Right lobe of liver (tissue), 4 donors: ENCODE data around the gene GAS5.
"Not testable (repeated sequence)": the region's sequence is repeated elsewhere in the genome, so short reads cannot be mapped to it uniquely, and the experiment has no call there.

ENCODE experiments used
- POLR2A ChIP-seq: fragments of 450-650 bp; IDR thresholded peaks from one replicate; pipeline ENCODE4 v1.6.1; 2017; ENCODE audit warnings: antibody characterized with exemption, mild to moderate bottlenecking
- TF ChIP-seq, protein P1 (sequence below), 4 donors: fragments of 200-600 bp in 3 of 4; fragments of 450-650 bp in 1 of 4; IDR thresholded peaks; one replicate each; pipeline versions ENCODE4 v1.5.1 to v1.8.0; 2016 to 2022; ENCODE audit warnings: antibody characterized with exemption in 4 of 4, mild to moderate bottlenecking in 2 of 4
- donor health status: DM: no; HTN: no; CAD: no.
- donor health status: DM: no; HTN: no; CAD: no.
- donor health status: DM: no; HTN: yes; CAD: no.

DNA sequence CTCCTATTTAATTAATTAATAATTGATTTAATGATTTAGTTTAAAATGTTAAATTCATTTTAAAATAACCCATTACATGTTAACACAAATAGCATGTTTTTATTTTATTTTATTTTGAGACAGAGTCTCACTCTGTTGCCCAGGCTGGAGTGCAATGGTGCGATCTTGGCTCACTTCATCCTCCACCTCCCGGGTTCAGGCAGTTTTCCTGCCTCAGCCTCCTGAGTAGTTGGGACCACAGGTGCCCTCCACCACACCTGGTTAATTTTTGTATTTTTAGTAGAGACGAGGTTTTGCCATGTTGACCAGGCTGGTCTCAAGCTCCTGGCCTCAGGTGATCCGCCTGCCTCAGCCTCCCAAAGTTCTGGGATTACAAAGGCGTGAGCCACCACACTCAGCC, 8.2 kb downstream of the GAS5 start:
- TF ChIP-seq, protein P1, sequence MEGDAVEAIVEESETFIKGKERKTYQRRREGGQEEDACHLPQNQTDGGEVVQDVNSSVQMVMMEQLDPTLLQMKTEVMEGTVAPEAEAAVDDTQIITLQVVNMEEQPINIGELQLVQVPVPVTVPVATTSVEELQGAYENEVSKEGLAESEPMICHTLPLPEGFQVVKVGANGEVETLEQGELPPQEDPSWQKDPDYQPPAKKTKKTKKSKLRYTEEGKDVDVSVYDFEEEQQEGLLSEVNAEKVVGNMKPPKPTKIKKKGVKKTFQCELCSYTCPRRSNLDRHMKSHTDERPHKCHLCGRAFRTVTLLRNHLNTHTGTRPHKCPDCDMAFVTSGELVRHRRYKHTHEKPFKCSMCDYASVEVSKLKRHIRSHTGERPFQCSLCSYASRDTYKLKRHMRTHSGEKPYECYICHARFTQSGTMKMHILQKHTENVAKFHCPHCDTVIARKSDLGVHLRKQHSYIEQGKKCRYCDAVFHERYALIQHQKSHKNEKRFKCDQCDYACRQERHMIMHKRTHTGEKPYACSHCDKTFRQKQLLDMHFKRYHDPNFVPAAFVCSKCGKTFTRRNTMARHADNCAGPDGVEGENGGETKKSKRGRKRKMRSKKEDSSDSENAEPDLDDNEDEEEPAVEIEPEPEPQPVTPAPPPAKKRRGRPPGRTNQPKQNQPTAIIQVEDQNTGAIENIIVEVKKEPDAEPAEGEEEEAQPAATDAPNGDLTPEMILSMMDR (IDR thresholded peaks at IDR 0.05), result not testable (repeated sequence)
- not testable (repeated sequence) for TF ChIP-seq POLR2A
